ENCODE data around the gene CC2D2B.

DNA sequence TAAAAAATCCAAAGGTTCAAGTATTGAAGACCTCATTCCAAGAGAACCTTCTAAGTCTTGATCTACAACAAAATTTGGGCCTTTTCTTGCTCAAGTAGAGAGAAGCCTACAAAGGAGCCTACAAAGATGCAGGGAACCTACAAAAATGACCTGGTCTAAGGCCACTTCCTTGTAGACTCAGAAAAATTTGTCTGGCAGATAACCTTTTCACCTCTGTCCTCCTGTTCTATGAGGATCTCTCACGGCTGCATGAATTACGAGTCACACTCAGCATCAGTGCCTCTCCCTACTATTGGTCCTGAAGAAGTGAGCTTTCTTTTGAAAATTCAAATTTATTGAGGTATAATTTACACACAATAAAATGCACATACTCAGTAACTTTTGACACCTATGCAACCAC is 164.9 kb downstream of the CC2D2B start:
- no peak for TF ChIP-seq POLR2A (IDR thresholded peaks at IDR 0.05; ENCODE audit: low read length)
- no peak for TF ChIP-seq GATA1 (IDR thresholded peaks at IDR 0.05; ENCODE audit: low read depth, low read length)
